ENCODE measurements around the gene LMCD1.

Gene LMCD1

GRCh38 chr3:8584661-8585060, 83.0 kb downstream of the LMCD1 start:
- no peak for DNase-seq (ENCODE audit: low read depth in 3 of 3)

GRCh38 chr3:8589880-8590556, 88.4 kb downstream of the LMCD1 start:
- DNase-seq (ENCODE audit: low read depth in 3 of 3) = no peak

- no peak for DNase-seq (ENCODE audit: low read depth in 3 of 3)
Observed at GRCh38 chr3:8593021-8593827, 91.6 kb downstream of the LMCD1 start.

GRCh38 chr3:8595252-8595651, 93.6 kb downstream of the LMCD1 start:
- no peak for DNase-seq (ENCODE audit: low read depth in 3 of 3)

- DNase-seq (ENCODE audit: low read depth in 3 of 3) = no peak
Observed at GRCh38 chr3:8595695-8596115, 94.1 kb downstream of the LMCD1 start.

GRCh38 chr3:8596321-8597218, 94.9 kb downstream of the LMCD1 start:
- no peak for DNase-seq (ENCODE audit: low read depth in 3 of 3)

- no peak for DNase-seq (ENCODE audit: low read depth in 3 of 3)
Observed at GRCh38 chr3:8597219-8597853, 95.7 kb downstream of the LMCD1 start.

- DNase-seq (ENCODE audit: low read depth in 3 of 3) = no peak
Observed at GRCh38 chr3:8599146-8599545, 97.5 kb downstream of the LMCD1 start.

GRCh38 chr3:8600457-8600856, 98.8 kb downstream of the LMCD1 start:
- DNase-seq (ENCODE audit: low read depth in 3 of 3) = no peak

- DNase-seq (ENCODE audit: low read depth in 3 of 3) = no peak
Observed at GRCh38 chr3:8603115-8603710, 101.6 kb downstream of the LMCD1 start.

- no peak for DNase-seq (ENCODE audit: low read depth in 3 of 3)
Observed at GRCh38 chr3:8604006-8604405, 102.4 kb downstream of the LMCD1 start.

GRCh38 chr3:8604988-8605387, 103.4 kb downstream of the LMCD1 start:
- DNase-seq (ENCODE audit: low read depth in 3 of 3) = no peak

GRCh38 chr3:8606701-8607231, 105.1 kb downstream of the LMCD1 start:
- DNase-seq (ENCODE audit: low read depth in 3 of 3) = no peak

GRCh38 chr3:8607234-8608040, 105.8 kb downstream of the LMCD1 start:
- DNase-seq (ENCODE audit: low read depth in 3 of 3) = no peak

GRCh38 chr3:8608041-8608790, 106.6 kb downstream of the LMCD1 start:
- DNase-seq (ENCODE audit: low read depth in 3 of 3) = no peak

GRCh38 chr3:8608791-8609467, 107.3 kb downstream of the LMCD1 start:
- no peak for DNase-seq (ENCODE audit: low read depth in 3 of 3)

GRCh38 chr3:8610951-8611350, 109.3 kb downstream of the LMCD1 start:
- no peak for DNase-seq (ENCODE audit: low read depth in 3 of 3)

- no peak for DNase-seq (ENCODE audit: low read depth in 3 of 3)
Observed at GRCh38 chr3:8617921-8618320, 116.3 kb downstream of the LMCD1 start.

GRCh38 chr3:8618950-8619349, 117.3 kb downstream of the LMCD1 start:
- no peak for DNase-seq (ENCODE audit: low read depth in 3 of 3)
